ENCODE measurements around the gene NAT14.

GRCh38 chr19:55489711-55490477 is 4.9 kb downstream of the NAT14 start:
- TF ChIP-seq, protein P1, sequence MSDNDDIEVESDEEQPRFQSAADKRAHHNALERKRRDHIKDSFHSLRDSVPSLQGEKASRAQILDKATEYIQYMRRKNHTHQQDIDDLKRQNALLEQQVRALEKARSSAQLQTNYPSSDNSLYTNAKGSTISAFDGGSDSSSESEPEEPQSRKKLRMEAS (IDR thresholded peaks at IDR 0.05): no peak
- TF ChIP-seq EP300 (IDR thresholded peaks at IDR 0.05; ENCODE audit: borderline replicate concordance) (no peak), USF1 (IDR thresholded peaks at IDR 0.05) (no peak), CEBPB (IDR thresholded peaks at IDR 0.05) (no peak), RAD21 (IDR thresholded peaks at IDR 0.05; ENCODE audit: low read depth) (no peak)
- TF ChIP-seq, protein P2, sequence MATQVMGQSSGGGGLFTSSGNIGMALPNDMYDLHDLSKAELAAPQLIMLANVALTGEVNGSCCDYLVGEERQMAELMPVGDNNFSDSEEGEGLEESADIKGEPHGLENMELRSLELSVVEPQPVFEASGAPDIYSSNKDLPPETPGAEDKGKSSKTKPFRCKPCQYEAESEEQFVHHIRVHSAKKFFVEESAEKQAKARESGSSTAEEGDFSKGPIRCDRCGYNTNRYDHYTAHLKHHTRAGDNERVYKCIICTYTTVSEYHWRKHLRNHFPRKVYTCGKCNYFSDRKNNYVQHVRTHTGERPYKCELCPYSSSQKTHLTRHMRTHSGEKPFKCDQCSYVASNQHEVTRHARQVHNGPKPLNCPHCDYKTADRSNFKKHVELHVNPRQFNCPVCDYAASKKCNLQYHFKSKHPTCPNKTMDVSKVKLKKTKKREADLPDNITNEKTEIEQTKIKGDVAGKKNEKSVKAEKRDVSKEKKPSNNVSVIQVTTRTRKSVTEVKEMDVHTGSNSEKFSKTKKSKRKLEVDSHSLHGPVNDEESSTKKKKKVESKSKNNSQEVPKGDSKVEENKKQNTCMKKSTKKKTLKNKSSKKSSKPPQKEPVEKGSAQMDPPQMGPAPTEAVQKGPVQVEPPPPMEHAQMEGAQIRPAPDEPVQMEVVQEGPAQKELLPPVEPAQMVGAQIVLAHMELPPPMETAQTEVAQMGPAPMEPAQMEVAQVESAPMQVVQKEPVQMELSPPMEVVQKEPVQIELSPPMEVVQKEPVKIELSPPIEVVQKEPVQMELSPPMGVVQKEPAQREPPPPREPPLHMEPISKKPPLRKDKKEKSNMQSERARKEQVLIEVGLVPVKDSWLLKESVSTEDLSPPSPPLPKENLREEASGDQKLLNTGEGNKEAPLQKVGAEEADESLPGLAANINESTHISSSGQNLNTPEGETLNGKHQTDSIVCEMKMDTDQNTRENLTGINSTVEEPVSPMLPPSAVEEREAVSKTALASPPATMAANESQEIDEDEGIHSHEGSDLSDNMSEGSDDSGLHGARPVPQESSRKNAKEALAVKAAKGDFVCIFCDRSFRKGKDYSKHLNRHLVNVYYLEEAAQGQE (IDR thresholded peaks at IDR 0.05; ENCODE audit: low read depth): no peak

Measured in Ishikawa (cell line).